SK-N-SH treated with all-trans-retinoic acid at 6 μM for 48 hours (cell line): ENCODE results near the gene C3orf49.

Experiments used
- ATAC-seq: fragments of 200-7000 bp; cut with Tn5 transposase; 3 replicates; pipeline ENCODE4 v1.9.1; 2020; ENCODE audit warnings: mild to moderate bottlenecking, moderate library complexity
- BACH2 ChIP-seq: fragments of 250-450 bp; sonication (Bioruptor Pico); IDR thresholded peaks from 2 replicates; pipeline ENCODE4 v1.9.0; 2021; ENCODE audit warnings: mild to moderate bottlenecking, borderline replicate concordance
- CSDC2 ChIP-seq: fragments of 250-450 bp; sonication (Bioruptor Pico); IDR thresholded peaks from 2 replicates; pipeline ENCODE4 v1.5.0; 2020; ENCODE audit warnings: mild to moderate bottlenecking, moderate library complexity
- ESRRG ChIP-seq: fragments of 250-450 bp; sonication (Bioruptor Pico); IDR thresholded peaks from 2 replicates; pipeline ENCODE4 v1.6.1; 2021; ENCODE audit warnings: mild to moderate bottlenecking
- GLIS3 ChIP-seq: fragments of 250-450 bp; sonication (Bioruptor Pico); IDR thresholded peaks from 2 replicates; pipeline ENCODE4 v1.5.0; 2020; ENCODE audit warnings: mild to moderate bottlenecking, moderate library complexity
- ISL1 ChIP-seq: fragments of 250-450 bp; sonication (Bioruptor Pico); IDR thresholded peaks from 2 replicates; pipeline ENCODE4 v2.1.2; 2022; ENCODE audit warnings: mild to moderate bottlenecking, moderate library complexity
- OSR1 ChIP-seq: fragments of 250-450 bp; sonication (Bioruptor Pico); IDR thresholded peaks from 2 replicates; pipeline ENCODE4 v1.8.0; 2022; ENCODE audit warnings: moderate library complexity, mild to moderate bottlenecking, inconsistent platforms
- RARB ChIP-seq: fragments of 250-450 bp; sonication (Bioruptor Pico); IDR thresholded peaks from 2 replicates; pipeline ENCODE4 v1.8.0; 2021; ENCODE audit warnings: mild to moderate bottlenecking, moderate library complexity
- SNAI2 ChIP-seq: fragments of 250-450 bp; sonication (Bioruptor Pico); IDR thresholded peaks from 2 replicates; pipeline ENCODE4 v1.5.0; 2020; ENCODE audit warnings: mild to moderate bottlenecking, moderate library complexity
- TCF4 ChIP-seq: fragments of 250-450 bp; sonication (Bioruptor Pico); IDR thresholded peaks from 2 replicates; pipeline ENCODE4 v1.8.0; 2021; ENCODE audit warnings: mild to moderate bottlenecking, moderate library complexity, borderline replicate concordance
- TOX ChIP-seq: fragments of 250-450 bp; sonication (Bioruptor Pico); IDR thresholded peaks from 2 replicates; pipeline ENCODE4 v1.8.0; 2021; ENCODE audit warnings: mild to moderate bottlenecking, moderate library complexity, borderline replicate concordance
- ZC3H10 ChIP-seq: fragments of 250-450 bp; sonication (Bioruptor Pico); IDR thresholded peaks from 2 replicates; pipeline ENCODE4 v1.5.1; 2021; ENCODE audit warnings: mild to moderate bottlenecking, moderate library complexity
- ZFP3 ChIP-seq: fragments of 250-450 bp; sonication (Bioruptor Pico); IDR thresholded peaks from 2 replicates; pipeline ENCODE4 v1.5.0; 2020; ENCODE audit warnings: mild to moderate bottlenecking, moderate library complexity
- ZFP30 ChIP-seq: fragments of 450-650 bp; formaldehyde crosslinking; IDR thresholded peaks from 2 replicates; pipeline ENCODE4 v1.5.0; 2022; ENCODE audit warnings: mild to moderate bottlenecking, moderate library complexity
- ZNF565 ChIP-seq: fragments of 450-650 bp; formaldehyde crosslinking; conservative IDR thresholded peaks from 2 replicates; pipeline ENCODE4 v1.5.0; 2020; ENCODE audit warnings: low read depth, mild to moderate bottlenecking, moderate library complexity
- ZNF70 ChIP-seq: fragments of 450-650 bp; formaldehyde crosslinking; IDR thresholded peaks from 2 replicates; pipeline ENCODE4 v1.5.0; 2020; ENCODE audit warnings: mild to moderate bottlenecking, moderate library complexity
- ZNF8 ChIP-seq: fragments of 450-650 bp; formaldehyde crosslinking; IDR thresholded peaks from 2 replicates; pipeline ENCODE4 v1.5.0; 2020; ENCODE audit warnings: mild to moderate bottlenecking, moderate library complexity
- TF ChIP-seq, protein P1 (sequence below): fragments of 250-450 bp; sonication (Bioruptor Pico); IDR thresholded peaks from 2 replicates; pipeline ENCODE4 v1.5.1; 2021; ENCODE audit warnings: mild to moderate bottlenecking, moderate library complexity
- TF ChIP-seq, protein P2 (sequence below): fragments of 250-450 bp; sonication (Bioruptor Pico); IDR thresholded peaks from 2 replicates; pipeline ENCODE4 v1.5.1; 2020; ENCODE audit warnings: low read depth, mild to moderate bottlenecking, moderate library complexity
- TF ChIP-seq, protein P3 (sequence below): fragments of 250-450 bp; sonication (Bioruptor Pico); IDR thresholded peaks from 2 replicates; pipeline ENCODE4 v1.5.0; 2020; ENCODE audit warnings: mild to moderate bottlenecking, moderate library complexity
- TF ChIP-seq, protein P4 (sequence below): fragments of 250-450 bp; sonication (Bioruptor Pico); IDR thresholded peaks from 2 replicates; pipeline ENCODE4 v1.8.0; 2021; ENCODE audit warnings: low read depth, mild to moderate bottlenecking, moderate library complexity, borderline replicate concordance

Gene C3orf49

DNA sequence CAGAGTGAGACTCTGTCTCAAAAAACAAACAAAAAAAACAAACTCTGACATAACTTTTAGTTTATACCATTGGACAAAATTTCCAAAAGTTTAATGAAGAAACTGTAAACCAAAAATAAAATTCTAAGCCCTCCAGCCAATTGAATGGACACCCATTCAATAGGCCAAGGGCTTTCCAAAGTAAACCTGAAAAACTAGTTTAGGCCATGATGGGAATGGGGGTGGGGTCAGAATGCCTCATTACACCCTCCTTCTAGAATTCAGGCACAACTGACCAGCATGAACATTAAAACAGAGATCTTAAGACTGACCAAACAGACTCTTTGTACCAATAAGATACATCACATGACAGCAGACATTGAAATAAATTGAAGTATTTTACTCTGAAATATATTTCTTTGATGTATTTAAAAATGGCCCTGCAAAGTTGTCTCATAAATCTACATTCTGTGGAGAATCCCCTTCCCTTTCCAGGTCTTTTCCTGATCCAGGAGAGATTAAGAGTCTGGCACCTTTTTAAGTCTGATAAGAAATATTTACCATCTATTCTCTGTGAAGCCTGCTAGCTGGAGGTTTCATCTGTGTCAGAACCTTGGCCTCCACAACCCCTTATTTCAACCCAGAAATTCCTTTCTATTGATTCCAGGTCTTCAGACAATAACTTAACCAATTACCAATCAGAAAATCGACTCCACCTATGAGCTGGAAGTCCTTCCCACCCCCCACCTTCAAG is 28.8 kb downstream of the C3orf49 start (continued):
- no peak for TF ChIP-seq TOX (CRISPR knock-in tag)
- TF ChIP-seq, protein P1, sequence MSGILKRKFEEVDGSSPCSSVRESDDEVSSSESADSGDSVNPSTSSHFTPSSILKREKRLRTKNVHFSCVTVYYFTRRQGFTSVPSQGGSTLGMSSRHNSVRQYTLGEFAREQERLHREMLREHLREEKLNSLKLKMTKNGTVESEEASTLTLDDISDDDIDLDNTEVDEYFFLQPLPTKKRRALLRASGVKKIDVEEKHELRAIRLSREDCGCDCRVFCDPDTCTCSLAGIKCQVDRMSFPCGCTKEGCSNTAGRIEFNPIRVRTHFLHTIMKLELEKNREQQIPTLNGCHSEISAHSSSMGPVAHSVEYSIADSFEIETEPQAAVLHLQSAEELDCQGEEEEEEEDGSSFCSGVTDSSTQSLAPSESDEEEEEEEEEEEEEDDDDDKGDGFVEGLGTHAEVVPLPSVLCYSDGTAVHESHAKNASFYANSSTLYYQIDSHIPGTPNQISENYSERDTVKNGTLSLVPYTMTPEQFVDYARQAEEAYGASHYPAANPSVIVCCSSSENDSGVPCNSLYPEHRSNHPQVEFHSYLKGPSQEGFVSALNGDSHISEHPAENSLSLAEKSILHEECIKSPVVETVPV (CRISPR knock-in tag), result no peak
- TF ChIP-seq, all 23 proteins: peak for 0

DNA sequence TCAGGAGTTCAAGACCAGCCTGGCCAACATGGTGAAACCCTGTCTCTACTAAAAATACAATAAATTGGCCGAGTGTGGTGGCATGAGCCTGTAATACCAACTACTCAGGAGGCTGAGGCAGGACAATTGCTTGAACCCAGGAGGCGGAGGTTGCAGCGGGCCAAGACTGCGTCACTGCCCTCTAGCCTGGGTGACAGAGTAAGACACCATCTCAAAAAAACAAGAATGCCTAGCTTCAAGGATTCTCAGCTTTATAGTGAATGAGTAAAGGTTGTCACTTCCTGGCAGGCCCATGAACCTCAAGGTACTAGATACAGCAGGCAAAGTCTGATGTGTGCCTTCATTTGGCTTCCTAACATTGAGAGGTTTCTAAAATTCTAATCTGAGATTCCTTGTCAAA is 30.1 kb downstream of the C3orf49 start:
- ATAC-seq, result no peak
- TF ChIP-seq BACH2 (CRISPR knock-in tag) (no peak), ZNF565 (CRISPR knock-in tag) (no peak), GLIS3 (CRISPR knock-in tag) (no peak), ZFP30 (CRISPR knock-in tag) (no peak), SNAI2 (CRISPR knock-in tag) (no peak), ZC3H10 (no peak), TOX (CRISPR knock-in tag) (no peak), ZNF70 (CRISPR knock-in tag) (no peak), TCF4 (CRISPR knock-in tag) (no peak), ZNF8 (CRISPR knock-in tag) (no peak), ZFP3 (CRISPR knock-in tag) (no peak), CSDC2 (CRISPR knock-in tag) (no peak), ESRRG (CRISPR knock-in tag) (no peak), OSR1 (CRISPR knock-in tag) (no peak), ISL1 (CRISPR knock-in tag) (no peak)
- TF ChIP-seq, protein P1 (CRISPR knock-in tag), result no peak
- TF ChIP-seq, protein P2, sequence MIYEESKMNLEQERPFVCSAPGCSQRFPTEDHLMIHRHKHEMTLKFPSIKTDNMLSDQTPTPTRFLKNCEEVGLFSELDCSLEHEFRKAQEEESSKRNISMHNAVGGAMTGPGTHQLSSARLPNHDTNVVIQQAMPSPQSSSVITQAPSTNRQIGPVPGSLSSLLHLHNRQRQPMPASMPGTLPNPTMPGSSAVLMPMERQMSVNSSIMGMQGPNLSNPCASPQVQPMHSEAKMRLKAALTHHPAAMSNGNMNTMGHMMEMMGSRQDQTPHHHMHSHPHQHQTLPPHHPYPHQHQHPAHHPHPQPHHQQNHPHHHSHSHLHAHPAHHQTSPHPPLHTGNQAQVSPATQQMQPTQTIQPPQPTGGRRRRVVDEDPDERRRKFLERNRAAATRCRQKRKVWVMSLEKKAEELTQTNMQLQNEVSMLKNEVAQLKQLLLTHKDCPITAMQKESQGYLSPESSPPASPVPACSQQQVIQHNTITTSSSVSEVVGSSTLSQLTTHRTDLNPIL (CRISPR knock-in tag), result no peak
- TF ChIP-seq, protein P3, sequence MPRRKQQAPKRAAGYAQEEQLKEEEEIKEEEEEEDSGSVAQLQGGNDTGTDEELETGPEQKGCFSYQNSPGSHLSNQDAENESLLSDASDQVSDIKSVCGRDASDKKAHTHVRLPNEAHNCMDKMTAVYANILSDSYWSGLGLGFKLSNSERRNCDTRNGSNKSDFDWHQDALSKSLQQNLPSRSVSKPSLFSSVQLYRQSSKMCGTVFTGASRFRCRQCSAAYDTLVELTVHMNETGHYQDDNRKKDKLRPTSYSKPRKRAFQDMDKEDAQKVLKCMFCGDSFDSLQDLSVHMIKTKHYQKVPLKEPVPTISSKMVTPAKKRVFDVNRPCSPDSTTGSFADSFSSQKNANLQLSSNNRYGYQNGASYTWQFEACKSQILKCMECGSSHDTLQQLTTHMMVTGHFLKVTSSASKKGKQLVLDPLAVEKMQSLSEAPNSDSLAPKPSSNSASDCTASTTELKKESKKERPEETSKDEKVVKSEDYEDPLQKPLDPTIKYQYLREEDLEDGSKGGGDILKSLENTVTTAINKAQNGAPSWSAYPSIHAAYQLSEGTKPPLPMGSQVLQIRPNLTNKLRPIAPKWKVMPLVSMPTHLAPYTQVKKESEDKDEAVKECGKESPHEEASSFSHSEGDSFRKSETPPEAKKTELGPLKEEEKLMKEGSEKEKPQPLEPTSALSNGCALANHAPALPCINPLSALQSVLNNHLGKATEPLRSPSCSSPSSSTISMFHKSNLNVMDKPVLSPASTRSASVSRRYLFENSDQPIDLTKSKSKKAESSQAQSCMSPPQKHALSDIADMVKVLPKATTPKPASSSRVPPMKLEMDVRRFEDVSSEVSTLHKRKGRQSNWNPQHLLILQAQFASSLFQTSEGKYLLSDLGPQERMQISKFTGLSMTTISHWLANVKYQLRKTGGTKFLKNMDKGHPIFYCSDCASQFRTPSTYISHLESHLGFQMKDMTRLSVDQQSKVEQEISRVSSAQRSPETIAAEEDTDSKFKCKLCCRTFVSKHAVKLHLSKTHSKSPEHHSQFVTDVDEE (CRISPR knock-in tag), result no peak
- TF ChIP-seq, protein P4, sequence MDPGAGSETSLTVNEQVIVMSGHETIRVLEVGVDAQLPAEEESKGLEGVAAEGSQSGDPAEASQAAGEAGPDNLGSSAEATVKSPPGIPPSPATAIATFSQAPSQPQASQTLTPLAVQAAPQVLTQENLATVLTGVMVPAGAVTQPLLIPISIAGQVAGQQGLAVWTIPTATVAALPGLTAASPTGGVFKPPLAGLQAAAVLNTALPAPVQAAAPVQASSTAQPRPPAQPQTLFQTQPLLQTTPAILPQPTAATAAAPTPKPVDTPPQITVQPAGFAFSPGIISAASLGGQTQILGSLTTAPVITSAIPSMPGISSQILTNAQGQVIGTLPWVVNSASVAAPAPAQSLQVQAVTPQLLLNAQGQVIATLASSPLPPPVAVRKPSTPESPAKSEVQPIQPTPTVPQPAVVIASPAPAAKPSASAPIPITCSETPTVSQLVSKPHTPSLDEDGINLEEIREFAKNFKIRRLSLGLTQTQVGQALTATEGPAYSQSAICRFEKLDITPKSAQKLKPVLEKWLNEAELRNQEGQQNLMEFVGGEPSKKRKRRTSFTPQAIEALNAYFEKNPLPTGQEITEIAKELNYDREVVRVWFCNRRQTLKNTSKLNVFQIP (CRISPR knock-in tag), result no peak

DNA sequence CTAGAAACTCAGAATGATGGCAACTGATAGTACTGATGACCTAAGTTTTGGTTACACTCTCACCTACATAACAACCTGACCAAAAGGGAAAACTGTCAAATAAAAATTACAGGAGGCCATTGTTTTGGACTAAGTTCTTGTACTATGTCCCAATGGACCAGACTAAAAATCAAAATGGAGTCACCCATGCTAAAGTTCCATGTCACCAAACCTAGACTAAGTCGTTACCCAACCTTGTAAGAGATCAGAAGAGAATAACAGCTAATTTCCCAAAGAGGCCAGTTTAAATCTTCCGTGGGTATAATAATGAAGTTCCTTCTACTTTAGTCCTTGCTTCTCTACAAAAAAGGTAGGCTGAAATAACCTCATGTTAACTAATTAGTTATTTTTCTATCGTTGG is 32.2 kb downstream of the C3orf49 start:
- TF ChIP-seq TCF4 (CRISPR knock-in tag) (no peak), ESRRG (CRISPR knock-in tag) (no peak), ISL1 (CRISPR knock-in tag) (no peak), OSR1 (CRISPR knock-in tag) (no peak), ZNF70 (CRISPR knock-in tag) (no peak), ZNF565 (CRISPR knock-in tag) (no peak), ZNF8 (CRISPR knock-in tag) (no peak), RARB (CRISPR knock-in tag) (no peak)
- TF ChIP-seq, all 23 proteins: peak for 0
- ATAC-seq, result no peak
